Colonic mucosa (tissue), 4 donors: ENCODE data around the gene BACE2. TPM values are rescaled to one million over a fixed set of nuclear protein-coding genes. Genes with fewer than 3 reads are reported as not detected.
"Not testable (repeated sequence)": the region's sequence is repeated elsewhere in the genome, so short reads cannot be mapped to it uniquely, and the experiment has no call there.

Source experiments
- DNase-seq: peaks from one replicate; pipeline ENCODE4 v3.0.0-alpha.2; 2020
- H3K27ac ChIP-seq: fragments of 200-600 bp; one replicate; pipeline ENCODE4 v1.8.0; 2021
- H3K27me3 ChIP-seq: fragments of 200-600 bp; one replicate; pipeline ENCODE4 v1.8.0; 2021
- H3K36me3 ChIP-seq: fragments of 200-600 bp; one replicate; pipeline ENCODE4 v1.8.0; 2021
- H3K4me1 ChIP-seq: fragments of 200-600 bp; one replicate; pipeline ENCODE4 v1.8.0; 2021; ENCODE audit warnings: mild to moderate bottlenecking
- H3K4me3 ChIP-seq: fragments of 200-600 bp; one replicate; pipeline ENCODE4 v1.8.0; 2021
- H3K9ac ChIP-seq, 2 donors: one replicate each; pipeline ENCODE4 v1.7.0; 2013; ENCODE audit warnings: control low read depth in 2 of 2, low read depth in 2 of 2, low read length in 2 of 2
- H3K9me3 ChIP-seq: fragments of 200-600 bp; one replicate; pipeline ENCODE4 v1.8.0; 2021
- intact Hi-C: fragments of 100-400 bp; cut with DNase I; formaldehyde crosslinking; loops from one replicate; pipeline ENCODE4 v1.14.1; 2022
- total RNA-seq, 2 donors: library from RNA; stranded (reverse); fragmentation: NEBNext Ultra II Directional in 1 of 2; extraction: Animal tissue kit (Norgen Biotek cat#: 25700) in 1 of 2; gene quantifications; one replicate each; pipeline ENCODE4 v1.2.1, GENCODE V29; 2021
- TF ChIP-seq, protein P1 (sequence below): fragments of 200-600 bp; IDR thresholded peaks from one replicate; pipeline ENCODE4 v1.8.0; 2022; ENCODE audit warnings: antibody characterized with exemption, mild to moderate bottlenecking
- donor health status: healthy.
- donor health status: DM: no; HTN: no; CAD: no.
- donor health status: DM: no; HTN: no; CAD: no.

The BACE2 gene
- total RNA-seq, 2 donors from 2014 or later, result 69.5 to 80.2 TPM

DNA sequence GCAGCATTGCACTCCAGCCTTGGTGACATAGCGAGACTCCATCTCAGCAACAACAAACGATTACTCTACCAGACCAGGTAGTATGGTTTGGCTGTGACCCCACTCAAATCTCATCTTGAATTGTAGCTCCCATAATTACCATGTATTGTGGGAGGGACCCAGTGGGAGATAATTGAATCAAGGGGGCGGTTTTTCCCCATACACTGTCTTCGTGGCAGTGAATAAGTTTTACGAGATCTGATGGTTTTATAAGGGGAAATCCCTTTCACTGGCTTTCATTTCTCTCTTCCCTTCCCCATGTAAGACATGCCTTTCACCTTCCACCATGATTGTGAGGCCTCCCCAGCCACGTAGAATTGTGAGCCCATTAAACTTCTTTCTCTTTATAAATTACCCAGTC is 66.0 kb downstream of the BACE2 start:
- Histone ChIP-seq H3K4me3 (no peak overlapping the region), H3K36me3 (no peaks in the 10 kb centered on the region), H3K9ac (no peak overlapping the region), H3K9me3 (no peaks in the 10 kb centered on the region), H3K4me1 (no peaks in the 10 kb centered on the region), H3K27me3 (no peaks in the 10 kb centered on the region), H3K27ac (no peak overlapping the region)
- TF ChIP-seq, protein P1, sequence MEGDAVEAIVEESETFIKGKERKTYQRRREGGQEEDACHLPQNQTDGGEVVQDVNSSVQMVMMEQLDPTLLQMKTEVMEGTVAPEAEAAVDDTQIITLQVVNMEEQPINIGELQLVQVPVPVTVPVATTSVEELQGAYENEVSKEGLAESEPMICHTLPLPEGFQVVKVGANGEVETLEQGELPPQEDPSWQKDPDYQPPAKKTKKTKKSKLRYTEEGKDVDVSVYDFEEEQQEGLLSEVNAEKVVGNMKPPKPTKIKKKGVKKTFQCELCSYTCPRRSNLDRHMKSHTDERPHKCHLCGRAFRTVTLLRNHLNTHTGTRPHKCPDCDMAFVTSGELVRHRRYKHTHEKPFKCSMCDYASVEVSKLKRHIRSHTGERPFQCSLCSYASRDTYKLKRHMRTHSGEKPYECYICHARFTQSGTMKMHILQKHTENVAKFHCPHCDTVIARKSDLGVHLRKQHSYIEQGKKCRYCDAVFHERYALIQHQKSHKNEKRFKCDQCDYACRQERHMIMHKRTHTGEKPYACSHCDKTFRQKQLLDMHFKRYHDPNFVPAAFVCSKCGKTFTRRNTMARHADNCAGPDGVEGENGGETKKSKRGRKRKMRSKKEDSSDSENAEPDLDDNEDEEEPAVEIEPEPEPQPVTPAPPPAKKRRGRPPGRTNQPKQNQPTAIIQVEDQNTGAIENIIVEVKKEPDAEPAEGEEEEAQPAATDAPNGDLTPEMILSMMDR, result no peak
- intact Hi-C loops, result loop anchor here (10.0 kb wide), 1 partner anchor 59 kb away; no protein-coding TSS in a partner anchor
- DNase-seq, result no peak

DNA sequence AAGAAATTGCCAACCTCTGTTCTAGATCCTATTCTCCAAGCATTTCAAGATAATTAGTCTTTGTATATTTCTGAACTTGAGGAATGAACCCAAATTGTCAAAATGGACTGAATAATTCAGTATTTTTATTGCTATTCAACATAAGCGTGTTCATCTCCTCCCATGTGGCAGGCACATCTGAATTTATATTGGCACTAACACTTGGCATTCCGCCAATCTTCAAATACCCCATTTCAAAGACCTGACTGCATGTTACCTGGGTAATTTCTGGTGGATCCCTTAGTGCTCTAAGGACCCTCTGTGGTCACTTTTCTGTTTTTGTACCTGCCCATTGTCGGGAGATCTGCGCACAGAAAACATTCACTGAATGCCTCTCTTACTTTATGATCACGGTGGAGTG is 66.6 kb downstream of the BACE2 start:
- TF ChIP-seq, protein P1, result no peak

DNA sequence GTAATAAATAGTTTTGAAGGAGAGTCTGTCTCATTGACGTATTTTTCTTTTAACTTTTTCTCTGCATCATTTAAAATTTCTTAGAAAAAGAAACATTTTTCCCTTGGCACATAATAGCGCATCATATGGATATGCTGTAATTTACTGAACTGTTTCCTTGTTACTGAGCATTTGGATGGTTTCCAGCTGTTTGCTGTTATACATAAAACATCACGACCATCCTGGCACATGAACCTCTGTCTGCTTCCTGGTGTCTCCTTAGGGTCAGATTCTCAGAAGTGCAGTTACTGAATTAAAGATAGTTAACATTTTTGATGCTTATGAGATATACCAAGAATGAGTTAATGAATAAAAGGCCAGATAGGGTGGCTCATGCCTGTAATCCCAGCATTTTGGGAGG is 67.2 kb downstream of the BACE2 start:
- H3K4me3 ChIP-seq, result no peak overlapping the region
- H3K9me3 ChIP-seq, result no peaks in the 10 kb centered on the region
- TF ChIP-seq, protein P1, result no peak
- H3K27ac ChIP-seq, result peak overlapping the region; percentile 5
- intact Hi-C loops, result loop anchor here (10.0 kb wide), 1 partner anchor 60 kb away; no protein-coding TSS in a partner anchor
- DNase-seq, result no peak
- no peaks in the 10 kb centered on the region for H3K27me3 ChIP-seq
- no peaks in the 10 kb centered on the region for H3K4me1 ChIP-seq
- H3K36me3 ChIP-seq, result no peaks in the 10 kb centered on the region
- no peak overlapping the region for H3K9ac ChIP-seq

More for the DNA sequence above, 66.6 kb downstream of the BACE2 start:
- Histone ChIP-seq H3K27me3 (no peaks in the 10 kb centered on the region), H3K36me3 (no peaks in the 10 kb centered on the region), H3K4me3 (no peak overlapping the region), H3K4me1 (no peaks in the 10 kb centered on the region), H3K9me3 (no peaks in the 10 kb centered on the region), H3K27ac (no peak overlapping the region), H3K9ac (no peak overlapping the region)
- intact Hi-C loops, result loop anchor here (10.0 kb wide), 1 partner anchor 60 kb away; no protein-coding TSS in a partner anchor
- no peak for DNase-seq

DNA sequence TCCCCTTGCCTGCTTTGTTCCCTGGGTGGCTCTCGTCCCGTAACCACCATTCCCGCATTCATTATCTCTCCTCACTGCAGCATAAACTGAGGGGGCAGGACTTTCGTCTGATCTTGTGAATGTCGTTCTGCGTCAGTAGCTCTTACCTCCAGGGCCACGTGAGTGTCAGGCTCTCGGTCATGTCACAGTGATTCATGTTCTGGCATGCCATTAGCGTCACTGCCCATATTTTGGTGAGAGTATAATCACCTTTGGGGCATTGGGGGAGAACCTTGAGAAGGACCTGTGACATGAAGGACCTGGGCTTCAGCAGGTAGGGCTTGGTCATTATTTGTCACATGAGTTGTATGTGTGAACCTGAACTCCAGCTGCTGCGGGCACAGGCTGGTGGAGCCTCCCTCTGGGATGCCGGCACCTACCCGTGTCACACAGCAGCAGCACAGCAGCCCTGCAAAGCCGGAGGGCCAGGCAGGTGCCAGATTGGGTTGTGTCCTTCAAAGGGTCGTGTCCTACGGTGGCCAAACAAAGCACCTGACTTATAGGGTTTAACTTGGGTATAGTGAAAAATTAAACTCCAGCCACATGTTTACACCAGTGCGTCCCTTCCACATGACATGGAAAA is 68.5 kb downstream of the BACE2 start:
- TF ChIP-seq, protein P1, result no peak
- no peak overlapping the region for H3K4me3 ChIP-seq
- no peaks in the 10 kb centered on the region for H3K9me3 ChIP-seq
- no peak for DNase-seq
- H3K4me1 ChIP-seq, result no peaks in the 10 kb centered on the region
- no peaks in the 10 kb centered on the region for H3K36me3 ChIP-seq
- no peak overlapping the region for H3K27ac ChIP-seq
- H3K27me3 ChIP-seq, result no peaks in the 10 kb centered on the region
- intact Hi-C loops, result loop anchor here (10.0 kb wide), 1 partner anchor 62 kb away; no protein-coding TSS in a partner anchor
- H3K9ac ChIP-seq, result no peak overlapping the region

DNA sequence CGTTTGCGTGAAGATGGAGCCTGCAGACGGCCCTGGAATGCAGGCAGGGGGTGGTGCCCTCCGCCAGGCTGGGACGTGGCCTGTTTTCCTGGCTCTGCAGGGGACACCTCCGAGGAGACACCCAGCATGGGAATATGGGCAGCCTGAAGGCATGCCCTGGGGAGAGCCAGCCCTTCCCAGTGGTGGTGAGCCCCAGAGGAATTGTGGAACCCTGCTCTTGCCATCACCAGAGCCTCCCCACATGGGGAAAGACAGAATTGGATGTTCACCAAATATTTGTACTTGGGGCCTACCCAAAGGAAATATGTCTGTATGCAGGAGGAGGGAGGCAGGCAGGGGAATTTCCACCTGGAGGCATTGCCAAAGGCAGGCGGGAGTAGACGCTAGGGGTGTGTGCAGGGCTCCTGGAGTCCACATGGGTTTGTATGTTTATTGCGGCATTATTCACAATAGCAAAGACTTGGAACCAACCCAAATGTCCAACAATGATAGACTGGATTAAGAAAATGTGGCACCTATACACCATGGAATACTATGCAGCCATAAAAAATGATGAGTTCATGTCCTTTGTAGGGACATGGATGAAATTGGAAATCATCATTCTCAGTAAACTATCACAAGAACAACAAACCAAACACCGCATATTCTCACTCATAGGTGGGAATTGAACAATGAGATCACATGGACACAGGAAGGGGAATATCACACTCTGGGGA is 70.3 kb downstream of the BACE2 start:
- not testable (repeated sequence) for H3K27me3 ChIP-seq, H3K27ac ChIP-seq, H3K4me3 ChIP-seq, DNase-seq, H3K4me1 ChIP-seq, H3K36me3 ChIP-seq, H3K9me3 ChIP-seq, H3K9ac ChIP-seq
- intact Hi-C loops, result loop anchor here (10.0 kb wide), 1 partner anchor 63 kb away; no protein-coding TSS in a partner anchor

DNA sequence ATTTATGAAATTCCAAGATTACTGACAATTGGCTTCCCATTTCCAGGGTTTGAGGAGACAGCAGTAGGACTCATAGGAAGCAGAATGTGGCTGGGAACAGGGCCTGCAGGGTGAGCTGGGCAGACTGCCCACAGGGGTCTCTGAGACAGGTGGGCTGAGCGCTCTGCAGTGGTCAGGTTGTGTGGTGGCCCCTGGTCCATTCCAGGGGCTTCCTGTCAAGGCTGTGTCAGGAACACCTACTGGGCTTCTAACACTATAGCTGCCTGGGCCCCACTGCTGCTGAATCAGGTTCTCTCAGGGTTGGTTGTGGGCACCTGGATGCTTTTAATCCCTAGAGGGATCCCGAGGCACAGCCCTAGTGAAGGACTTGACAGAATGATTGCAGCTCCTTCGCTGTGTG is 72.1 kb downstream of the BACE2 start:
- H3K9ac ChIP-seq, result no peak overlapping the region
- H3K36me3 ChIP-seq, result no peaks in the 10 kb centered on the region
- intact Hi-C loops, result no loop called here
- no peak overlapping the region for H3K4me3 ChIP-seq
- H3K27me3 ChIP-seq, result no peaks in the 10 kb centered on the region
- H3K27ac ChIP-seq, result no peak overlapping the region
- no peaks in the 10 kb centered on the region for H3K9me3 ChIP-seq
- TF ChIP-seq, protein P1, result no peak
- no peak for DNase-seq
- no peaks in the 10 kb centered on the region for H3K4me1 ChIP-seq
